Myocyte (in vitro differentiated cells): ENCODE measurements around the gene GNG10. TPM values are rescaled to one million over a fixed set of nuclear protein-coding genes. Genes with fewer than 3 reads are reported as not detected.
"Not testable (repeated sequence)": the region's sequence is repeated elsewhere in the genome, so short reads cannot be mapped to it uniquely, and the experiment has no call there.

Source experiments
- DNase-seq: peaks from one replicate; pipeline ENCODE4 v3.0.0-alpha.2; 2012; ENCODE audit warnings: low read depth
- total RNA-seq: library from RNA; depleted of rRNA; stranded (reverse); fragments of >200 nt; gene quantifications from 2 replicates; pipeline ENCODE4 v1.2.3, GENCODE V29; 2014

The GNG10 gene
- total RNA-seq, 1 donor from 2014 or later, result 64.2 TPM

GRCh38 chr9:111649016-111649415 lies 12.4 kb upstream of the GNG10 start:
- DNase-seq, result no peak

DNA sequence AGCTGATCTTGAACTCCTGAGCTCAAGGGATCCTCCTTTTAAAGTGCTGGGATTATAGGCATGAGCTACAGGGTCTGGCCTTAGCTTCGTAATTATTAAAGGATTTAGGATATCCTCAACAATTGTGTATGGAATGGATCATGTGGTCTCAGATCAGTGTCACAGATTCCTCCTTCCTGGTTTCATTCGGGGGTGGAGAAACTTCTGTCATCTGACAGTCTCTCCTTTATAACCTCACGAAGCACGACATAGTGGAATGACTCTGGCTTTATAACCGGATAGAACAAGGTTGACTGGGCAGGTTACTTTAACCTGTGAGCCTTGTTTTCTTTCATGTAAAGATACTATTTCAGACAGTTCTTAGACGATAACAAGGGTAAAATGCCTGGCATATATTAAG lies 4.4 kb upstream of the GNG10 start:
- DNase-seq, result no peak

DNA sequence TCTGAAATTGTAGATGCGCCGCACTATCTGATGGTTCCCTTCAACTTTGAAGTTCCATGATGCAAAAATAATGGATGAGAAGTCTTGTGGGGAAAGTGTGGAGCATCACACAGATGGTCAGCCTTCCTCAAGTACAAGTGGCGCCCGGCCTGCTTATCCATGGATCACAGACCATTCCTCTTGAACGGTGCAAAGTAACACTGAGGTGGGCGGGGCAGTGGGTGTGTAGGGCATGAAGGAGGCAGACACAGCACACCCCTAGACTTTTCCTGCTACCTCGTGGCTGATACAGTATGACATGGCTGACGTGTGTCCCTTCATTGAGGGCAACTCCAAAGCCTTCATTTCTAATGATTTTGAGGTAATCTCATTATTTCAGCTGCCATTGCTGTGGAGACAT lies 2.5 kb upstream of the GNG10 start:
- DNase-seq, result no peak

DNA sequence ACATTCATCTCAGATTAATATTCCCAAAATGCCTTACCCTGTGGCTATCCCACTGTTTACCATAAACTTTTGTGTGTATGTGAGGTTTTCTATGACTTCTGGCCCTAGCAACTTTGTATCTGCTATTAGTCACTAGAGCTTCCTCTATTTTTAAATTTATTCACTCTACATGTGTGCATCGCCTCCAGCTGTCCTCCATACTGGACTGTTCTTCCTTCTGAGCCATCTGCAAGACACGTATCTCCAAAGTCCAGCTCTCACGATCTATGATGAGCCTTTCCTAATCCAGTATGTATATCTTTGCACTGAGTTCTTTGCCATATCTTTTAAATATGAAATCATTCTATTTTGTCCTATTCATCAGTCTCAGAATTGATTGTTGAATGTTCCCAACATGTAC lies 1.7 kb upstream of the GNG10 start:
- no peak for DNase-seq

DNA sequence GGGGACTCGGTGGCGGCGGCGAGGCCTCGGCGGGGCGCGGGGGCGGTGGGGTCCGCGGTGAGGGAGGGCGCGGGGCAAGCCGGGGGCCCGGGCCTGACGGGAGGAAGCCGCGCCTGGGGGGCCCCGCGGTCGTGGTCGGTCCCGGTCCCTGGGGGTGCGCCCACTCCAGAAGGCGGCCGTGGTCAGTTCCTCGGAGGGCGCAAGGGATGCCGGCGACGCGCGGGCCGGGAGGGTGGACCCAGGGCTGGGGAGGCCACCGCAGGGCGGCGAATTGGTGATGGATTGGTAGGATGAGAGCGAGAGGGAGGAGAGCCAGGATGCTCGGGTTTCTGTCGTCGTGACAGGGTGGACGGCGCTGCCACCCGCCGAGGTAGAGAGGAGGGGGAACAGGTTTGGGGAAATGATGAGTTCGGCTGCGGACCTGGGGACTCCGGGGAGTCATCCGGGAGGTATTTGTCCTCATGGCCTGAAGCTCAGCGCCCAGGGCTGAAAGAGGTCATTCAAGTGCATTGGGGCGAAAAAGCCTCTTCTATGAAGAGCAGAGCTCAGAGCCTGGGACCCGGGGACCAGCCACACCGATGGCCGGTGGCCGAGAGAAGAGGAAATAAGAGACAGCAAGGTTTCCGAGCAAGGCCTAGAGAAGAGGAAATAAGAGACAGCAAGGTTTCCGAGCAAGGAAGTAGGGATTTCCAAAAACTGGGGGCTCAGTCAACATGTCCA lies 557 bp downstream of the GNG10 start:
- peak; percentile 61 for DNase-seq

- no peak for DNase-seq
These were observed 1.3 kb downstream of the GNG10 start for GRCh38 chr9:111662576-111663300.

GRCh38 chr9:111663301-111663823 lies 2.0 kb downstream of the GNG10 start:
- no peak for DNase-seq

DNA sequence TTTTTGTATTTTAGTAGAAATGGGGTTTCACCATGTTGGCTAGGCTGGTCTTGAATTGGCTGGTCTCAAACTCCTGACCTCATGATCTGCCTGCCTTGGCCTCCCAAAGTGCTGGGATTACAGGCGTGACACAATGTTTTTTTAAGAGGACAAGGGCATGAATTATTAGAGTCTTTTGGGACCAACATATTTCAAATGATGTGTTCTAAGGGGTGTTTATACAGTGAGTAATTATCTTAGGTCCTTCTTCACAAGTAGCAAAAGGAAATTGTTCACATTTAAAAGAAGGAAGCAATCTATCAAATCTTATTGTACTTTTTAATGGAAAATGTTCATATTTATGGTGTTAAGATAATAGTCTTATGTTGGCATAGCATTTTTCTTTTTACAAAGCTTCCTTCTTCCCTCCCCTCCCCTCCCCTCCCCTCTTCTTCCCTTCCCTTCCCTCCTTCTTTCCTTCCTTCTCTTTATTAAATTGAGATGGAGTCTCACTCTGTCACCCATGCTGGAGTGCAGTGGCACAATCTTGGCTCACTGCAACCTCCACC lies 6.7 kb downstream of the GNG10 start:
- no peak for DNase-seq

DNA sequence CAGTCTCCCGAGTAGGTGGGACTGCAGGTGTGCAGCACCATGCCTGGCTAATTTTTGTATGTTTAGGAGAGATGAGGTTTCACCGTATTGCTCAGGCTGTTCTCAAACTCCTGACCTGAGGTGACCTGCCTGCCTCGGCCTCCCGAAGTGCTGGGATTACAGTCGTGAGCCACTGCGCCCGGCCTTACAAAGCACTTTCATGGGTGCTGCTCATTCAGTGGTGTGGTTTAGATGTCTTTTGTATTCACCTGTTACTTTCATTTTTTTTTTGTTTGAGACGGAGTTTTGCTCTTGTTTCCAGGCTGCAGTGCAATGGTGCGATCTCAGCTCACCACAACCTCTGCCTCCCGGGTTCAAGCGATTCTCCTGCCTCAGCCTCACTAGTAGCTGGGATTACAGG lies 7.2 kb downstream of the GNG10 start:
- DNase-seq, result not testable (repeated sequence)

GRCh38 chr9:111674319-111674718 lies 12.9 kb downstream of the GNG10 start:
- no peak for DNase-seq

DNA sequence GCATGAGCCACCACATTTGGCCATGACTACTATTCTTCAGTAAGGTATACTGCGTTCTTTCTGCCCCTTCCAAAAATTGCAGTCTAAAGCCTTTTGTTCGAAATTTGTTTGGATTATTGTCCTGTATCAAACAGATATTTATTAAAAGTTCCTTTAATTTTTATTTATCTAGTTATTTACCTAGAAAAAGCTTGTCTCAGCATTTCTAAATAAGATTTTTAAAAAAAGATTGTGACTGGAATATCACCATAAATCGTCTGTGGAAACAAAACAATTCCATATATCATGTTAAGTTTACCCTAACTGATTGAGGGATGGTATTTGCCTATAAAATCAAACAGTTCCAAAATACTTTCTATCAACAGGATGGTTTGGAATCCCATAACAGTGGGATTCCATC lies 14.7 kb downstream of the GNG10 start:
- no peak for DNase-seq

GRCh38 chr9:111678293-111678692 lies 16.9 kb downstream of the GNG10 start:
- no peak for DNase-seq

- DNase-seq, result no peak
These were observed 17.8 kb downstream of the GNG10 start for GRCh38 chr9:111679199-111679598.

DNA sequence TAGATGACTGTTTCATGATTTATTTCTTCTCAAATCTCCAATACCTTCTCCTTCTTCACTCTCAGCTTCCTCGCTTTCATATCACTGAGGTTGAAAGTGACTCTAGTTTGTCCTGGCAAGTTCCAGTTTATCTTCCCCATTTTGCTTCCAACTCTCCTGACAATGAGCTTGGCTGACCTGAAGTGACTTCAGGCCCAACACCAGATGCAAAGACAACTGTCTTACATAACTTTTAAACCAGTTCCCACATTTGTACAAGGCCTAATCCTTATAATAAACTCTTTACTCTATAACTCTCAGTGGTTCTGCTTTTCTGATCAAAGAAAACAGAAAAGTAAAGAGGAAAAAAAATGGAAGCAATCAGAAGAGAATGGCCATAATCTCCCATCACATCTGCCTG lies 22.0 kb downstream of the GNG10 start:
- DNase-seq, result peak; percentile 16

- peak; percentile 34 for DNase-seq
These were observed 30.4 kb downstream of the GNG10 start for GRCh38 chr9:111691672-111692329.

GRCh38 chr9:111696796-111697195 lies 35.4 kb downstream of the GNG10 start:
- no peak for DNase-seq

DNA sequence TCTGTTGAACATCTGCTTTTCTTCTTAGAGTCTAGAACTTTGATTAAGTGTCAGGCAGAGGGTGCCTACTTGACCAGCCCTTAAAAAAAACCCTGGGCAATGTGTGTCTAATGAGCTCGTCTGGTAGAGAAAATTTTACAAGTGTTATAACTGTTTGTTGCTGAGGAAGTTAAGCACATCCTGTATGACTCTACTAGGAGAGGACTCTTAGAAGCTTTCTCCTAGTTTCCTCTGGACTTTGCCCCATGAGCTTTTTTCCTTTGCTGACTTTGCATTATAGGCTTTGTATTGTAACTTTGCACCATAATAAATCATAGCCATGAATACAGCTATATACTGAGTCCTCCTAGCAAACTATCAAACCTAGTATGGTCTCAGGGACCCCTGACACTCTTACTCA lies 39.4 kb downstream of the GNG10 start:
- no peak for DNase-seq

DNA sequence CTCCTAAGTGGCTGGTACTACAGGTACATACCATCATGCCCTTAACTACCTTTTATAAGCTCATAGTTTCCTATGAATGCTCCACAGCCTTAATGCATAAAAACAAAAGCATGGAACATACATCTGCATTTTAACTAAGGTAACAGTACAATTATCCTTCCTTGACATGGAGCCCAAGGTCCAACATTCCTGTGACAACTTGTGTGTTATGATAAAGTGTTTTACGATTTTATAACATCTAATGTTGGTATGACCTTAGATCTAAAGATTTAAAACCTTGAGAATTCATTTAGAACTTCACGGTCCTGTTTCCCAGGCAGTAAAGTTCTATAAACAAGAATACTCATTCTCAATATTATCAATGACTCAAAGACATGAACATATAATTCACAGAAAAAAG lies 43.1 kb downstream of the GNG10 start:
- DNase-seq, result no peak

- no peak for DNase-seq
These were observed 50.1 kb downstream of the GNG10 start for GRCh38 chr9:111711548-111711947.

DNA sequence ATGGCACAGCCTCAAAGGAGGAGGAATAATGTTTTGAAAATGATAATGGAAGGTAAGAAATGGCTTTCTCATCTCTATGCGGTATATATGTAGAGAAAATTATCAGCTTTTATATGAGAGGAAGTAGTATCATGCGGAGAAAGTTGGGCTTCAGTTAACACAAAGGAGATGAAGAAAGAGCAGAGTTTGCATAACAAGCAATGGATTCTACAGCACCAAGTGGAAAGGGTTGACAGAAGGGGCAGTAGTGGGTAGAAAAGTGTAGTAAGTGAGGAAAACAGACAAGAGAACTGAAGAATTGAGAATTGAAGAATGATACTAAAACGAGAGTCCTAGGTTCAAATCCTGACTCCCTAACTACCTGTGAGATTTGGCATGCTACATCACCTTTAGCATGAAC lies 51.0 kb downstream of the GNG10 start:
- no peak for DNase-seq

DNA sequence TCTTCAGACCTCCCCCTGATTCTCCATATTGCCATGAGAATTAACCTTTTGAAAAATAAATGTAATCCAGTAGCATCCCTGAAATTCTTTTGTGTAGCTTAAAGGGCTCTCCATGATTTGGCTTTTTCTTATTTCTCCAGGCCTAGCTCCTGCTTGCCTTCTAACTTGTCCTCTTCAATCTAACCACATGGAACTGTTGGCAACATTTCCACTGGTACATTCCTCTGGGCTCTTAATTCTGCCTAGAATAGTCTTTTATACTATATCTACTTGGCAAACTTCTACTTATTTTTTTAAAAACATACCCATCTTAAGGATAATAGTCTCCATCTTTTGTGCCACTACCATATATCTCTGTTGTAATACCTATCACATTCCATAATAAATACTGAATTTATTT lies 54.1 kb downstream of the GNG10 start:
- peak; percentile 6 for DNase-seq

- no peak for DNase-seq
These were observed 58.1 kb downstream of the GNG10 start for GRCh38 chr9:111719541-111719940.
